ENCODE measurements around the gene SRGN. TPM values are rescaled to one million over a fixed set of nuclear protein-coding genes. Genes with fewer than 3 reads are reported as not detected.

SRGN gene
- total RNA-seq: 100 to 1,000 TPM; 104 to 572 (median 285) TPM

GRCh38 chr10:69087590-69088470, at the start of gene SRGN:
TSS of gene SRGN (plus strand) at chr10:69088103. CDS start at chr10:69088158, 55 bp downstream.
- no peak for TF ChIP-seq CTCF (IDR thresholded peaks at IDR 0.05; ENCODE audit: low read depth)

GRCh38 chr10:69042417-69042816, 45.5 kb upstream of the SRGN start:
- no peak for TF ChIP-seq CTCF (IDR thresholded peaks at IDR 0.05; ENCODE audit: low read depth)

GRCh38 chr10:69042838-69043237, 45.1 kb upstream of the SRGN start:
- TF ChIP-seq CTCF (IDR thresholded peaks at IDR 0.05; ENCODE audit: low read depth): no peak

GRCh38 chr10:69043931-69044531, 43.9 kb upstream of the SRGN start:
- TF ChIP-seq CTCF (IDR thresholded peaks at IDR 0.05; ENCODE audit: low read depth): no peak

- no peak for TF ChIP-seq CTCF (IDR thresholded peaks at IDR 0.05; ENCODE audit: low read depth)
Measured at GRCh38 chr10:69044546-69044945, 43.4 kb upstream of the SRGN start.

- no peak for TF ChIP-seq CTCF (IDR thresholded peaks at IDR 0.05; ENCODE audit: low read depth)
Measured at GRCh38 chr10:69045441-69046300, 42.2 kb upstream of the SRGN start.
